Ammon's horn (tissue), 1 donor: ENCODE results near the gene NEUROG1.
"Not testable (repeated sequence)": the region's sequence is repeated elsewhere in the genome, so short reads cannot be mapped to it uniquely, and the experiment has no call there.

Experiments
- DNase-seq: peaks from one replicate; pipeline ENCODE4 v3.0.0-alpha.2; 2016; ENCODE audit warnings: low spot score

NEUROG1 gene

GRCh38 chr5:135537271-135537670 is 1.5 kb upstream of the NEUROG1 start:
- no peak for DNase-seq

- no peak for DNase-seq
Observed at GRCh38 chr5:135535420-135535819, 344 bp downstream of the NEUROG1 start.

- no peak for DNase-seq
Observed at GRCh38 chr5:135534609-135535419, 950 bp downstream of the NEUROG1 start.

- no peak for DNase-seq
Observed at GRCh38 chr5:135533794-135534193, 2.0 kb downstream of the NEUROG1 start.

- no peak for DNase-seq
Observed at GRCh38 chr5:135533334-135533733, 2.4 kb downstream of the NEUROG1 start.

- not testable (repeated sequence) for DNase-seq
Observed at GRCh38 chr5:135529576-135529975, 6.2 kb downstream of the NEUROG1 start.

- DNase-seq: no peak
Observed at GRCh38 chr5:135526924-135527323, 8.8 kb downstream of the NEUROG1 start.

GRCh38 chr5:135521964-135522363 is 13.8 kb downstream of the NEUROG1 start:
- DNase-seq: no peak

- DNase-seq: no peak
Observed at GRCh38 chr5:135517631-135518030, 18.1 kb downstream of the NEUROG1 start.

- DNase-seq: no peak
Observed at GRCh38 chr5:135514116-135514515, 21.6 kb downstream of the NEUROG1 start.

GRCh38 chr5:135511761-135512575 is 23.8 kb downstream of the NEUROG1 start:
- DNase-seq: no peak

GRCh38 chr5:135509995-135510394 is 25.8 kb downstream of the NEUROG1 start:
- no peak for DNase-seq

GRCh38 chr5:135508496-135509005 is 27.2 kb downstream of the NEUROG1 start:
- DNase-seq: no peak

- DNase-seq: no peak
Observed at GRCh38 chr5:135505973-135506372, 29.8 kb downstream of the NEUROG1 start.

- DNase-seq: no peak
Observed at GRCh38 chr5:135504376-135504775, 31.4 kb downstream of the NEUROG1 start.

GRCh38 chr5:135503871-135504270 is 31.9 kb downstream of the NEUROG1 start:
- no peak for DNase-seq

GRCh38 chr5:135502836-135503520 is 32.8 kb downstream of the NEUROG1 start:
- DNase-seq: no peak

- no peak for DNase-seq
Observed at GRCh38 chr5:135501965-135502364, 33.8 kb downstream of the NEUROG1 start.

GRCh38 chr5:135498637-135498995 is 37.1 kb downstream of the NEUROG1 start:
- DNase-seq: no peak

GRCh38 chr5:135497971-135498636 is 37.7 kb downstream of the NEUROG1 start:
- DNase-seq: no peak

- not testable (repeated sequence) for DNase-seq
Observed at GRCh38 chr5:135495531-135495930, 40.2 kb downstream of the NEUROG1 start.

- no peak for DNase-seq
Observed at GRCh38 chr5:135494196-135494595, 41.6 kb downstream of the NEUROG1 start.
